HepG2 (cell line): ENCODE data around the gene PC. TPM values are rescaled to one million over a fixed set of nuclear protein-coding genes. Genes with fewer than 3 reads are reported as not detected.

Source experiments
- ARNT2 ChIP-seq: sonication (generic); formaldehyde crosslinking; IDR thresholded peaks from 2 replicates; pipeline ENCODE4 v1.8.0; 2022; ENCODE audit warnings: mild to moderate bottlenecking, low read depth, missing genetic modification reagents, moderate library complexity
- CHD2 ChIP-seq: IDR thresholded peaks from 2 replicates; pipeline ENCODE4 v1.6.1; 2011; ENCODE audit warnings: low read depth, low read length, improper control_type of control experiment
- FOSL1 ChIP-seq: sonication (generic); formaldehyde crosslinking; IDR thresholded peaks from 2 replicates; pipeline ENCODE4 v1.9.0; 2021; ENCODE audit warnings: missing genetic modification reagents, borderline replicate concordance
- HNF1B ChIP-seq: sonication (generic); formaldehyde crosslinking; IDR thresholded peaks from 2 replicates; pipeline ENCODE4 v1.5.1; 2020; ENCODE audit warnings: mild to moderate bottlenecking, moderate library complexity, missing genetic modification reagents
- KMT2B ChIP-seq: IDR thresholded peaks from 2 replicates; pipeline ENCODE4 v1.6.1; 2016; ENCODE audit warnings: missing genetic modification reagents, missing compliant biosample characterization
- MAF1 ChIP-seq: sonication (generic); formaldehyde crosslinking; IDR thresholded peaks from 2 replicates; pipeline ENCODE4 v1.5.0; 2020; ENCODE audit warnings: missing genetic modification reagents, borderline replicate concordance
- ZBTB8A ChIP-seq: sonication (generic); formaldehyde crosslinking; IDR thresholded peaks from 2 replicates; pipeline ENCODE4 v1.4.0; 2020; ENCODE audit warnings: mild to moderate bottlenecking, low read depth, missing genetic modification reagents, borderline replicate concordance
- ZHX2 ChIP-seq, 2 experiments: sonication (generic) in 1 of 2; formaldehyde crosslinking in 1 of 2; IDR thresholded peaks; 2 replicates each; pipeline versions ENCODE4 v1.6.1 to v1.9.0; 2014 to 2022; ENCODE audit warnings: antibody characterized with exemption in 1 of 2, borderline replicate concordance in 1 of 2, inconsistent platforms in 1 of 2, low read depth in 1 of 2, missing genetic modification reagents in 1 of 2
- ZNF138 ChIP-seq: sonication (generic); formaldehyde crosslinking; IDR thresholded peaks from 2 replicates; pipeline ENCODE4 v1.5.0; 2020; ENCODE audit warnings: mild to moderate bottlenecking, low read depth, missing genetic modification reagents
- ZNF205 ChIP-seq: IDR thresholded peaks from 2 replicates; pipeline ENCODE4 v1.6.1; 2018; ENCODE audit warnings: missing biosample characterization, missing genetic modification reagents
- ZNF382 ChIP-seq: sonication (generic); formaldehyde crosslinking; IDR thresholded peaks from 2 replicates; pipeline ENCODE4 v1.5.0; 2020; ENCODE audit warnings: missing genetic modification reagents, mild to moderate bottlenecking, borderline replicate concordance
- ZNF646 ChIP-seq: sonication (generic); formaldehyde crosslinking; IDR thresholded peaks from 2 replicates; pipeline ENCODE4 v1.9.0; 2021; ENCODE audit warnings: mild to moderate bottlenecking, missing genetic modification reagents
- ZNF672 ChIP-seq: sonication (generic); formaldehyde crosslinking; IDR thresholded peaks from 2 replicates; pipeline ENCODE4 v1.8.1; 2022; ENCODE audit warnings: missing genetic modification reagents
- polyA plus RNA-seq, 8 experiments: library from polyadenylated mRNA; depleted of rRNA in 3 of 8; stranded (reverse) in 7 of 8; unstranded in 1 of 8; fragments of >200 nt; fragmentation: Illumina TruSeq in 4 of 8; extraction: Trizol in 4 of 8; gene quantifications; 2 replicates each; pipeline versions ENCODE4 v1.2.1 to v1.2.3, GENCODE V29; 2011 to 2016; ENCODE audit warnings: low read depth in 4 of 8, missing spikeins in 1 of 8, mixed read lengths in 1 of 8; ENCODE audit not compliant: insufficient read depth in 1 of 8
- total RNA-seq, 5 experiments: library from RNA; depleted of rRNA; stranded (reverse); fragments of >200 nt; fragmentation: Illumina TruSeq; extraction: Trizol; gene quantifications; 2 replicates each; pipeline ENCODE4 v1.2.3, GENCODE V29; 2016; ENCODE audit warnings: low read depth in 1 of 5

PC gene
- total and polyA plus RNA-seq, 2 of the 13 experiments (the other 11 are each of a cell fraction or from before 2014, with no cell fraction given) = 29.0 to 39.0 TPM

GRCh38 chr11:66842896-66843775 lies 115.0 kb downstream of the PC start, which contains the start of gene RCE1 (continued):
- peak; percentile 97 for TF ChIP-seq ZHX2 (IDR thresholded peaks at IDR 0.05; ENCODE audit: low read depth)
- 0 out of 2 replicates have a peak, but pooled peaks have one; percentile 4 for TF ChIP-seq ZHX2 (CRISPR knock-in tag; IDR thresholded peaks at IDR 0.05; ENCODE audit: borderline replicate concordance)
- TF ChIP-seq ZNF205 (CRISPR knock-in tag) = no peak; the same call in 1 of the 2 replicates
- no peak for TF ChIP-seq ZNF138 (CRISPR knock-in tag)
- no peak; the same call in 1 of the 2 replicates for TF ChIP-seq MAF1 (CRISPR knock-in tag)
- 0 out of 2 replicates have a peak, but pooled peaks have one; percentile 40 for TF ChIP-seq CHD2
- TF ChIP-seq ZNF646 (CRISPR knock-in tag) = no peak
- TF ChIP-seq FOSL1 (CRISPR knock-in tag) = 0 out of 2 replicates have a peak, but pooled peaks have one; percentile 33
- TF ChIP-seq ZNF672 (CRISPR knock-in tag) = no peak
- TF ChIP-seq KMT2B (CRISPR knock-in tag) = peak; percentile 47; the same call in 1 of the 2 replicates
- TF ChIP-seq ARNT2 (CRISPR knock-in tag) = peak; percentile 64; the same call in 1 of the 2 replicates
- no peak for TF ChIP-seq HNF1B (CRISPR knock-in tag)
- TF ChIP-seq ZNF382 (CRISPR knock-in tag) = no peak
- no peak for TF ChIP-seq ZBTB8A (CRISPR knock-in tag)
